Smooth muscle cell (in vitro differentiated cells): ENCODE results near the gene VAV1. TPM values are rescaled to one million over a fixed set of nuclear protein-coding genes. Genes with fewer than 3 reads are reported as not detected.

Experiments used
- DNase-seq: peaks from one replicate; lab custom pipeline; 2025; ENCODE audit not compliant: unreplicated experiment; lab: John Stamatoyannopoulos, UW
- H2AFZ ChIP-seq: fragments of 200-600 bp; sonication (generic); 2 replicates; pipeline ENCODE4 v1.6.0; 2016; ENCODE audit warnings: antibody characterized with exemption, low read depth, mild to moderate bottlenecking
- H3F3A ChIP-seq: fragments of 200-600 bp; sonication (generic); 2 replicates; pipeline ENCODE4 v1.6.0; 2017; ENCODE audit warnings: antibody characterized with exemption, low read depth
- H3K27ac ChIP-seq: fragments of 200-600 bp; sonication (generic); 2 replicates; pipeline ENCODE4 v1.5.1; 2016; ENCODE audit warnings: low read depth, mild to moderate bottlenecking
- H3K27me3 ChIP-seq: fragments of 200-600 bp; sonication (generic); 2 replicates; pipeline ENCODE4 v1.6.1; 2016; ENCODE audit warnings: low read depth, mild to moderate bottlenecking
- H3K36me3 ChIP-seq: fragments of 200-600 bp; sonication (generic); 2 replicates; pipeline ENCODE4 v1.5.1; 2016; ENCODE audit warnings: low read depth
- H3K4me1 ChIP-seq: fragments of 200-600 bp; sonication (generic); 2 replicates; pipeline ENCODE4 v1.5.1; 2016; ENCODE audit warnings: low read depth
- H3K4me2 ChIP-seq: fragments of 200-600 bp; sonication (generic); 2 replicates; pipeline ENCODE4 v1.6.0; 2016; ENCODE audit warnings: mild to moderate bottlenecking
- H3K4me3 ChIP-seq: fragments of 200-600 bp; sonication (generic); 2 replicates; pipeline ENCODE4 v1.5.1; 2016; ENCODE audit warnings: mild to moderate bottlenecking
- H3K79me2 ChIP-seq: fragments of 200-600 bp; sonication (generic); 2 replicates; pipeline ENCODE4 v1.6.0; 2016; ENCODE audit warnings: low read depth, mild to moderate bottlenecking
- H3K9ac ChIP-seq: fragments of 200-600 bp; sonication (generic); 2 replicates; pipeline ENCODE4 v1.6.0; 2016; ENCODE audit warnings: low read depth
- H3K9me3 ChIP-seq: fragments of 200-600 bp; sonication (generic); replicated peaks from 2 replicates; pipeline ENCODE4 v1.5.1; 2016; ENCODE audit warnings: low read depth
- H4K20me1 ChIP-seq: fragments of 200-600 bp; sonication (generic); 2 replicates; pipeline ENCODE4 v1.6.0; 2016; ENCODE audit warnings: low read depth
- CTCF ChIP-seq: fragments of 200-600 bp; sonication (generic); IDR thresholded peaks from 2 replicates; pipeline ENCODE4 v1.5.1; 2017; ENCODE audit warnings: borderline replicate concordance, mild to moderate bottlenecking, antibody characterized with exemption; ENCODE audit not compliant: insufficient read depth, poor library complexity, severe bottlenecking
- WGBS: methylation state at CpG from one replicate; pipeline ENCODE4 v1.1.7; 2016; ENCODE audit warnings: low lambda C conversion rate; 5-methylcytosine and 5-hydroxymethylcytosine counted together
- polyA plus RNA-seq: library from polyadenylated mRNA; unstranded; fragments of >200 nt; fragmentation: Nextera tagmentation; extraction: Ambion mirVana; gene quantifications from 2 replicates; pipeline ENCODE4 v1.2.1, GENCODE V29; 2016
- total RNA-seq: library from RNA; depleted of rRNA; stranded (reverse); fragments of >200 nt; gene quantifications from 2 replicates; pipeline ENCODE4 v1.2.3, GENCODE V29; 2014

The VAV1 gene
- total and polyA plus RNA-seq, 2 experiments from 2014 or later, result not detected

- no peak overlapping the region for H3K27ac ChIP-seq
- no peak for TF ChIP-seq CTCF
- no peaks in the 10 kb centered on the region for H3K9me3 ChIP-seq
- no peaks in the 10 kb centered on the region for H3F3A ChIP-seq
- H3K27me3 ChIP-seq, result no peaks in the 10 kb centered on the region
- no peak overlapping the region for H3K4me3 ChIP-seq
- WGBS, result 82% methylated on average over 2 of the region's 2 CpGs
- H4K20me1 ChIP-seq, result no peaks in the 10 kb centered on the region
- H3K4me2 ChIP-seq, result no peak overlapping the region
- no peak overlapping the region for H2AFZ ChIP-seq
- H3K4me1 ChIP-seq, result no peaks in the 10 kb centered on the region
- no peak for DNase-seq
- H3K79me2 ChIP-seq, result no peaks in the 10 kb centered on the region
- H3K9ac ChIP-seq, result no peak overlapping the region
- no peaks in the 10 kb centered on the region for H3K36me3 ChIP-seq
These were observed 82.2 kb downstream of the VAV1 start for GRCh38 chr19:6854758-6855157.

- Histone ChIP-seq H3K36me3 (no peaks in the 10 kb centered on the region), H3K27me3 (no peaks in the 10 kb centered on the region), H3K9ac (no peak overlapping the region), H3K79me2 (no peaks in the 10 kb centered on the region), H2AFZ (no peak overlapping the region), H3F3A (no peaks in the 10 kb centered on the region), H3K27ac (no peak overlapping the region), H3K4me2 (no peak overlapping the region), H3K4me3 (no peak overlapping the region), H3K4me1 (no peaks in the 10 kb centered on the region), H4K20me1 (no peaks in the 10 kb centered on the region), H3K9me3 (no peaks in the 10 kb centered on the region)
- whole genome bisulfite sequencing, result 91% methylated on average over 14 of the region's 14 CpGs
- TF ChIP-seq CTCF, result no peak
- DNase-seq, result no peak
These were observed 84.4 kb downstream of the VAV1 start for GRCh38 chr19:6856749-6857372.

GRCh38 chr19:6861683-6862286 is 89.3 kb downstream of the VAV1 start:
- 82% methylated on average over 10 of the region's 10 CpGs for WGBS
- Histone ChIP-seq H3K9me3 (no peaks in the 10 kb centered on the region), H3K4me1 (no peaks in the 10 kb centered on the region), H3K27me3 (no peaks in the 10 kb centered on the region), H4K20me1 (no peaks in the 10 kb centered on the region), H3K79me2 (no peaks in the 10 kb centered on the region), H3F3A (no peaks in the 10 kb centered on the region), H2AFZ (no peak overlapping the region), H3K9ac (no peak overlapping the region), H3K4me3 (no peak overlapping the region), H3K36me3 (no peaks in the 10 kb centered on the region), H3K27ac (no peak overlapping the region), H3K4me2 (no peak overlapping the region)
- DNase-seq, result no peak
- no peak for TF ChIP-seq CTCF

- peak overlapping the region; percentile 33 for H3K4me3 ChIP-seq
These were observed 90.2 kb downstream of the VAV1 start for GRCh38 chr19:6862673-6863078.

More at GRCh38 chr19:6862673-6863078, 90.2 kb downstream of the VAV1 start:
- no peaks in the 10 kb centered on the region for H3K9me3 ChIP-seq
- H2AFZ ChIP-seq, result no peak overlapping the region
- H4K20me1 ChIP-seq, result no peaks in the 10 kb centered on the region
- H3F3A ChIP-seq, result no peaks in the 10 kb centered on the region
- 2% methylated on average over 16 of the region's 16 CpGs for WGBS
- H3K27me3 ChIP-seq, result no peaks in the 10 kb centered on the region
- H3K36me3 ChIP-seq, result no peaks in the 10 kb centered on the region
- peak overlapping the region; percentile 76 for H3K4me2 ChIP-seq
- H3K4me1 ChIP-seq, result no peaks in the 10 kb centered on the region
- TF ChIP-seq CTCF, result peak; percentile 76
- no peaks in the 10 kb centered on the region for H3K79me2 ChIP-seq
- DNase-seq, result peak; percentile 29
- no peak overlapping the region for H3K27ac ChIP-seq
- no peak overlapping the region for H3K9ac ChIP-seq
